GM18498 (cell line): ENCODE measurements around the gene SMIM45.

ENCODE experiments used
- ATAC-seq: cut with Tn5 transposase; IDR thresholded peaks from one replicate; pipeline ENCODE4 v1.9.1; 2021; ENCODE audit warnings: mild to moderate bottlenecking, moderate library complexity; ENCODE audit not compliant: unreplicated experiment

SMIM45 gene

GRCh38 chr22:41951898-41952474, at the start of gene SMIM45:
Gene SMIM45, plus strand, starts transcription at chr22:41952150.
- ATAC-seq, result no peak

- ATAC-seq, result no peak
Observed at GRCh38 chr22:41902932-41903421, 49.0 kb upstream of the SMIM45 start.

- ATAC-seq, result no peak
Observed at GRCh38 chr22:41904450-41905410, 47.2 kb upstream of the SMIM45 start.

DNA sequence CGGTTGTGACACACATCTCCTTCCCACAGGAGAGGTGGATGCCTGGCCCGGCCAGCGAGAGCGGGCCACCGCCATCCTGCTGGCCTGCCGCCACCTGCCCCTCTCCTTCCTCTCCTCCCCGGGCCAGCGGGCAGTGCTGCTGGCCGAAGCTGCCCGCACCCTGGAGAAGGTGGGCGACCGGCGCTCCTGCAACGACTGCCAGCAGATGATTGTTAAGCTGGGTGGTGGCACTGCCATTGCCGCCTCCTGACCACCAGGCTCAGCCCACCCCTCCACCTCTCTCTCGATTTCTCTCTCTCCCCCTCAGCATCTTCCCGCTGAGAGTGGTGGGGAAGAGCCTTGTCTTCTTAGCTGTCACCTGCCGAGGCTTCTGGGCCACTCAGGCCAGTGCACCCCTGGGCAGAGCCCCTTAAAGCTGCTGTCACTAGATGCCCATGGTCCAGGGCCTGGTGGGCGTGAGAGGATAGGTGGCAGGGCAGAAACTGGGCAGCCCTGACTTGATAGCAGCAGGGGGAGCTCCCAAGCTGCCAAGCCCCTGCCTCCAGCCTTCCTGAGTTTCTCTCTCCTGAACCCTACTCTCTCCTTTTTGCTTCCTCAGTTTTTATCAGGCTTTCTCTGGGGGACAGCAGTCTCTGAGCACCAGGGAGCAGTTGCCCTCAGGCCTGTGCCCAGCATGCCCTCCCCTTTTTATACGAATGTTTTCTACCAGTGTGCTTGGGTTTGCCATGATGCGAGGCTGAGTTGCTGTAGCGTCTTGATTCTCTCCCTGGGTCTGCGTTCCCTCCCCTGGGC, 46.3 kb upstream of the SMIM45 start:
- no peak for ATAC-seq

DNA sequence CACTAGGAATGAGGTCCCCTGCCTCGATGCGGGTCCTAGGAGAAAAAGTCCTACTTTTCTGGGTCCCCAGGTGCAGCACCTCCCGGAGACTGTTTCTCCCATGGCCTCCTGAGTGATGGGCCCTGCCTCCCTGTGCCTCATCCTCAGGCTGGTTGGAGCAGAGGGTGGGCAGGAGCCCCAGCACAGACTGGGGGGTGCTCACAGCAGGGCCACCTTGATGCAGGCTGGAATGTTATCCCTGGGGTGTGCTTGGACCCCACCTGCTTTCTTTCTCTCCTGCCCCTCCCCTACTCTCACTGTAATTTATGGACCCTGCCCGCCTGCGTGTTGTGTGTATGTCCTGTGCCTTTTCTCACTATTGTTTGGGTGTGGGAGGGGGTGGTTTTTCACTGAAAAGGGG, 45.1 kb upstream of the SMIM45 start:
- no peak for ATAC-seq

GRCh38 chr22:41907436-41908401, 44.2 kb upstream of the SMIM45 start:
- ATAC-seq, result no peak

- ATAC-seq, result no peak
Observed at GRCh38 chr22:41908411-41909309, 43.3 kb upstream of the SMIM45 start.

- ATAC-seq, result no peak
Observed at GRCh38 chr22:41909310-41910049, 42.5 kb upstream of the SMIM45 start.

- no peak for ATAC-seq
Observed at GRCh38 chr22:41910050-41911000, 41.6 kb upstream of the SMIM45 start.

- ATAC-seq, result no peak
Observed at GRCh38 chr22:41911001-41911611, 40.8 kb upstream of the SMIM45 start.

- ATAC-seq, result no peak
Observed at GRCh38 chr22:41912338-41913039, 39.5 kb upstream of the SMIM45 start.

GRCh38 chr22:41913040-41913719, 38.8 kb upstream of the SMIM45 start:
- no peak for ATAC-seq

GRCh38 chr22:41913842-41914534, 38.0 kb upstream of the SMIM45 start:
- no peak for ATAC-seq

DNA sequence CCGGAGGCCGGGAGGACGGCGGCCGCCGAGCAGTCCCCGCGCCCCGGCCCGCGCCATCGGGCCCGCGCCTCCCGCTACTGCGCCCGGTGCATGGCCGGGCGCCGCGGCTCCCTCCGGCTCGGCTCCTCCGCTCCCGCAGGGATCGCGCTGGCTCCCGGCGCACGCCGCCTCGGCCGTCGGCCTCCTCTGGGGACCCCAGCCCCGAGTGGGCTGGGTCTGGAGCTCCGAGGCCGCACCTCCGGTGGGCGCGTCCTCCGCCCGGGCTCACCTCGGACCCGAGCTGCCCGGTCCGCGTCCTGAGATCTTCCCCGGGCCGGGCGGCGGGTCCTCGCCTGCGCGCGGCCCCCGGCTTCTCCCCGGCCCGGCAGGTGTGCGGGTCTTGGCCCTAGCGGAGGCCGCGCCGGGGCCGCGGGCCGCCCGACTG, 37.3 kb upstream of the SMIM45 start:
- no peak for ATAC-seq
